HG03565 (cell line): Measurements from ENCODE around the gene RAVER2.
A peak's percentile ranks its signal among the peaks of the same experiment; 100 is the strongest.
"Not testable (repeated sequence)": the region's sequence is repeated elsewhere in the genome, so short reads cannot be mapped to it uniquely, and the experiment has no call there.

Experiments used
- ATAC-seq: cut with Tn5 transposase; IDR thresholded peaks from one replicate; pipeline ENCODE4 v1.9.1; 2021; ENCODE audit warnings: mild to moderate bottlenecking, moderate library complexity; ENCODE audit not compliant: unreplicated experiment

Gene RAVER2

DNA sequence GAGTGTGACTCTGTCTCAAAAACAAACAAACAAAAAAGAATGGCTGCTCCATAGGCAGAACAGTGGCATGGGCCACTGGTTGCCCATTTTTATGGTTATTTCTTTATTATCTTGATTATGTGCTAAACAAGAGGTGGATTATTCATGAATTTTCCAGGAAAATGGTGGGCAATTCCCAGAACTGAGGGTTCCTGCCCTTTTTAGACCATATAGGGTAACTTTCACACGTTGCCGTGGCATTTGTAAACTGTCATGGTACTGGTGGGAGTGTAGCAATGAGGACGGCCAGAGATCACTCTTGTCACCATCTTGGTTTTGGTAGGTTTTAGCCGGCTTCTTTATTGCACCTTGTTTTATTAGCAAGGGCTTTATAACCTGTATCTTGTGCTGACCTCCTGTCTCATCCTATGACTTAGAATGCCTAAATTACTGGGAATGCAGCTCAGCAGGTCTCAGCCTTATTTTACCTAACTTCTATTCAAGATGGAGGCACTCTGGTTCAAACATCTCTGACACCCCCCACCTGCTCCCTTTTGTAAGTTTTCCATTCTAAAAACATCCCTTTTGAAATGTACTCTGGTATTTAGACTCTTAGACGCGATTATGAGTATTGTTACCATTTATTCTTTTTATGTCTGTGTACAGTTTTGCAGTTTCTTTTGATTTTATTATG lies 57.1 kb downstream of the RAVER2 start:
- no peak for ATAC-seq

DNA sequence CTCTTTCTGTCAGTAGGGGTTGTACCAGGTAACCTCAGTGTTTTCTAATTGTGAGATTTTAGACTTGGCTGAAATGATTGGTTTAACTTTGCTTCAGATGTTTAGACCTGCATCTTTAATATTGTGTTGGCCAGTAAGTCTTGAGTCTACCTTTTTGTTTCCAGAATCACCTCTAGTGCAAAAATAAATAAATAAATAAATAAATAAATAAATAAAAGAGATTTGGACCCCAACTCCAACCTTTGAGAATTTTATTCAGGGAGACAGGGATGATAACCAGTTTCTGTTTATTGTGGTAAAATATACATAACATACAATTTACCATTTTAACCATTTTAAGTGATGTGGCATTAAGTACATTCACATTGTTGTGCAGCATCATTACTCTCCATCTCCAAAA lies 64.4 kb downstream of the RAVER2 start:
- ATAC-seq = no peak

- no peak for ATAC-seq
Measured at GRCh38 chr1:64810001-64810400, 65.1 kb downstream of the RAVER2 start.

- ATAC-seq = no peak
Measured at GRCh38 chr1:64811131-64811530, 66.3 kb downstream of the RAVER2 start.

GRCh38 chr1:64814427-64814826 lies 69.6 kb downstream of the RAVER2 start:
- ATAC-seq = no peak

DNA sequence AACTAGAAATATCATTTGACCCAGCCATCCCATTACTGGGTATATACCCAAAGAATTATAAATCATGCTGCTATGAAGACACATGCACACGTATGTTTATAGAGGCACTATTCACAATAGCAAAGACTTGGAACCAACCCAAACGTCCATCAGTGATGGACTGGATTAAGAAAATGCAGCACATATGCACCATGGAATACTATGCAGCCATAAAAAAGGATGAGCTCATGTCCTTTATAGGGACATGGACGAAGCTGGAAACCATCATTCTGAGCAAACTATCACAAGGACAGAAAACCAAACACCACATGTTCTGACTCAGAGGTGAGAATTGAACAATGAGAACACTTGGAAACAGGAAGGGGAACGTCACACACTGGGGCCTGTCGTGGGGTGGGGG lies 72.5 kb downstream of the RAVER2 start:
- ATAC-seq = not testable (repeated sequence)

DNA sequence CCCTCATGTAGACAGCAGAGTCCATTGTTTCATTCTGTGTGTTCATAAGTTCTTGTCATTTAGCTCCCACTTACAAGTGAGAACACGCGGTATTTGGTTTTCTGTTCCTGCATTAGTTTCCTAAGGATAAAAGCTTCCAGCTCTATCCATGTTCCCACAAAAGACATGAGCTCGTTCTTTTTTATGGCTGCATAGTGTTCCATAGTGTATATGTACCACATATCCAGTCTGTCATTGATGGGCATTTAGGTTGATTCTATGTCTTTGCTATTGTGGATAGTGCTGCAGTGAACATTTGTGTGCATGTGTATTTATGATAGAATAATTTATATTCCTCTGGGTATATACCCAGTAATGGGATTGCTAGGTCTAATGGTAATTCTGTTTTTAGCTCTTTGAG lies 75.7 kb downstream of the RAVER2 start:
- not testable (repeated sequence) for ATAC-seq

DNA sequence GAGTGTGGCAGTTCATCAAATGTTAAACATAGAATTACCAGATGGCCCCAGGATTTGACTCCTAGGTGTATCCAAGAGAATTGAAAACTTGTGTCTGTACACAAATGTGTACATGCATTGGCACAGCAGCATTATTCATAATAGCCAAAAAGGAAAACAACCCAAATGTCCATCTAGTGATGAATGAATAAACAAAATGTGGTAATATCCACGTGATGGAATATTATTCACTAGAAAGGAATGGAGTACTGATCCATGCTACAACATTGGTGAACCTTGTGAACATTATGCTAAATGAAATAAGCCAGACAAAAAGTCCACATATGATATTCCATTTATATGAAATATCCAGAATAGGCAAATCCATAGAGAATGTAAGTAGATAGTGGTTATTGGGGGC lies 77.7 kb downstream of the RAVER2 start:
- ATAC-seq = no peak

GRCh38 chr1:64823691-64824476 lies 79.0 kb downstream of the RAVER2 start:
- ATAC-seq = peak; percentile 46

DNA sequence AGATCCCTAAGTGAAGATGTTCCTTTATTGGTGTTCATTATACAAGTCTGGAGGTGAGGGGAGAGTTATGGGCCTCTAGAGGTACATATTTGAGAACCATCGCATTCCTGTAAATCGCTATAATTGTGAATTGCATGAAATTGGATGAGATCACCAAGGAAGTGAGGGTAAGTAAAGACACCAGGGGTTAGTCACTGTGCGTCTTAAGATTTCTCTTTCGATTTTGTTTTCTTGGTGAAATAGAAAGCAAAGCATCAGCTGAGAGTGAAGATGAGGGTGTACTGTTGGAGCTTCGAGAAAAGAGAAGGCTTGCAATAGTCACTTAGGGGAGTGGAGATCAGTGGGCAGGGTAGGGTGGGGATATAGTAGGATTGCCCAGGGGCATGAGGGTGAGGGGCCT lies 82.1 kb downstream of the RAVER2 start:
- ATAC-seq = no peak

DNA sequence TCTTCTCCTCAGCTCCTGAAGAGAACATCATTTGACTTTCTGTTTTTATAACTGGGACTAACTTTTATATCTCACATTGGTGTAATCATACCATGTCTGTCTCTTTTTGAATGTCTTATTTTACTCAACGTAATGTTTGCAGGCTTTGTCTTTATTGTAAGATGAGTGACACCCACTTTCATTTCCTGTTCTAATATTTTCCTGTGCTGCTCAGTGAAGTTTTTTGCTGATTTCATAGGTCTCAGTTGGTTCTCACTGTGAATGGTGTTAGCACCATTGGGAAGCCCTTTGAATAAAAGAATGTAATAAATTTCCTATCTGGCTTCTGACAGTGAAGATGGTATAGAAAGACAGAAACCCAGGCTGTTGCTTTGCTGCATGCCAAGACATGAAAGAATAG lies 84.0 kb downstream of the RAVER2 start:
- no peak for ATAC-seq

DNA sequence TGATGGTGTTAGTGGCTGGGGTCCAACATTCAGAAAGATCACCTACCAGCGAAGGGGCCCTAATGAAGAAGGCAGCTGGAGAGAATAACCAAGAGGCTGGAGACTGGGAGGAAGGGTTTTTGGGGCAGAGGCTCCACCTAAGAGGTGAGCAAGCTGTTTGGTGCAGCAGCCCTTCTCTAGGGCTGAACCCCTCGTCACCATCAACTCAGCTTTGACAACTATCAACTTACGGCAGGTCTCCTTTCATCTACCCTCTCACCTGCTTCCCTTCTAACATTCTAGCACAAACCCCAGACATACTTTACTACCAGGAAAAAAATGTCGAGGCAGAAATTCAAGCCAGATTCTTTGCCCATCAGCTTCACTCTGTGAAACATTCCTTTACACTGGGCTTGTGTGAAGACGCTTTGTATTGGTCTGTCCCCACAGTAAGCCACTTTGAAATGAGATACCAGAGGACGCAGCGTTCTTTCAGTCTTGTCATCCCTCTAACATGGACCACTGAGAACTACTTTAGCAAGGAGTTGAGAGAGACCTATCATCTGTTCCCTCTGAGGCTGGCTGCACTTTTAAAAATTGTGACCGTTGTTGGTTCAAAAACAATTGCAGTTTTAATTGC lies 84.6 kb downstream of the RAVER2 start:
- ATAC-seq = no peak

- no peak for ATAC-seq
Measured at GRCh38 chr1:64830030-64830651, 85.3 kb downstream of the RAVER2 start.

DNA sequence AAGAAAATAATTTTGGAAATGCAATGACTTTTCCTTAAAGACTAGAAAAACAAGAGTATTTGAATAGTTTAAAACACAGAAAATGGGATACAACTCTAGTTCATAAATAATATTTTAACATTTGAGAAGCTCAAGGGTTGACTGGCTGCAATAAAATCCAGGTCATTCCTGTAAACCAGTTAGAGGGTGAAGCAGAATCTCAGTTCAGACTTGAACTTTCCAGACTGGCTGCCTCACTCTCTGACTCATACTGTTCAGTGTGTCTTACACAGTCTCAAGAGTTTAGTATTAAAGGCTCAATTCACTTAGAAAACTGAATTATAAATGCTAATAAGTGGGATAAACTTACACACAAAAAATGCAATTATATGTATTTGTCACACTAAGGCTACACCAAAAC lies 89.9 kb downstream of the RAVER2 start:
- ATAC-seq = no peak

DNA sequence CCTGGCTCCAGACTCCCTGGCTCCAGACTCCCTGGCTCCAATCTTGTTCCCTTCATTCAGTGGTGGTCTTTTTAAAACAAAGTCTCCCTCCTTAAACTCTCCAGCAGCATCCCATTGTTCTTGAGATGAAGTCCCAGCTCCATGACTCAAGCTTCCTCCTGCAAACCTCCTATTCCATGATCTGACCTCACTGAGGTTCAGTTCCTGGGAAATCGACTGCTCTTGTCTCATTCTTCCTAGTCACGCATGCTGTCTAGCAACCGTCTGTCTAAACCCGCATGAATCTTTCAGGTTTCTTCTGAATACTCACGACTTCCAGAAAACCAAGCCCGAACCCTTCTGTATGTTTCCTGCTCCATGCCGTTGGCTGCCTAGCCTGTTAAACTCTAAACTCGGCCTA lies 91.9 kb downstream of the RAVER2 start:
- no peak for ATAC-seq

DNA sequence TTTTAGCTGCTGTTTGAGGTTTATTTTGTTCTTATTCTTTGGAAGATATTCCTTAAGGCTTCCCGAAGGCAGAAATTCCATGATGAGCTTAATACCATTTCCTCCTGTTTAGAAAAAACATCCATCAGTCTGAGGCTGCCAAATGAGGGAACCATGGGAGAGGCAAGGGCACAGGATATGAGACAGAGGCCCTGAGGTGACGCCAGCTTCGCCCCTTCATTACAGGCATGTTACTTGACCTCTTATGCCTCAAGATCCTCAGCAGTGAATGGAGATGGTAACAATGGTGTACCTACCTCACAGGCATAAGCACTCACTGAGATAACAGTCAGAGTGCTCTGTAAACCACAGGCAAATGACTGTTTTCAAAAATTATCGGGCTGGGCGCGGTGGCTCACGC lies 93.6 kb downstream of the RAVER2 start:
- ATAC-seq = no peak

DNA sequence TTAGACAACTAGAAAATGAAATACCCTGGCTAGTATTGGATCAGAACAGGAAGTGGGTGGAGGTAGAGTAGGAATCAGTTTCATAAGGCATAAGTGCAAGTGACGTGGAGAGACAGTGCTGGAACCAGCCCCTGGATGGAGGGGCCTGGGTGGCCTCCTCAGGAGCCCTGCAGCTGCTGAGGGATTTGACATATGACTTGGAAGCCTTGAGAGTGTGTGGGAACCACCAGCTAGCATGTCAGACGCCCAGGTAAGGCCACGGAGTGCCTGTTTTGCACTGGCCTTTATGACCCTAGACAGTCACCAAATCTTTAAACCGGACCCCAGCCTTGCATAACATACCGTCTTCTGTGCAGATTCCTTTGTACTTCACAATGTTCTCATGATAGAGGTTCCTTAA lies 94.4 kb downstream of the RAVER2 start:
- no peak for ATAC-seq

- ATAC-seq = no peak
Measured at GRCh38 chr1:64839732-64840405, 95.0 kb downstream of the RAVER2 start.

GRCh38 chr1:64841330-64842065 lies 96.6 kb downstream of the RAVER2 start:
- no peak for ATAC-seq

GRCh38 chr1:64842224-64842623 lies 97.3 kb downstream of the RAVER2 start:
- no peak for ATAC-seq
